Caco-2 (cell line): ENCODE results near the gene MSTN. TPM values are rescaled to one million over a fixed set of nuclear protein-coding genes. Genes with fewer than 3 reads are reported as not detected.

Experiments used
- BruUV-seq: library from RNA; stranded (reverse); fragments of 400-500 nt; replicated peaks from 2 replicates; lab custom pipeline; 2021; lab: Mats Ljungman, UMichigan
- CTCF ChIA-PET: fragments of 300-600 bp; sonication (Branson Sonifier 250); formaldehyde crosslinking; loops from one replicate; lab custom pipeline; 2022; ENCODE audit warnings: antibody characterized with exemption; lab: Charles Lee
- POLR2A ChIA-PET: fragments of 300-600 bp; sonication (Branson Sonifier 250); formaldehyde crosslinking; loops from one replicate; lab custom pipeline; 2022; ENCODE audit warnings: antibody characterized with exemption; lab: Charles Lee
- DNase-seq, 2 experiments: peaks; one replicate each; pipeline versions ENCODE4 v3.0.0 to v3.0.0-alpha.2; 2020 to 2022
- H3K27me3 ChIP-seq: replicated peaks from 2 replicates; pipeline ENCODE4 v1.6.0; 2011; ENCODE audit warnings: low read length; ENCODE audit not compliant: control insufficient read depth, insufficient read depth
- H3K36me3 ChIP-seq: 2 replicates; pipeline ENCODE4 v1.5.1; 2011; ENCODE audit warnings: low read length; ENCODE audit not compliant: control insufficient read depth, insufficient read depth
- H3K4me1 ChIP-seq: fragments of 250-450 bp; sonication (Bioruptor Pico); 2 replicates; pipeline ENCODE4 v1.5.1; 2020; ENCODE audit warnings: mild to moderate bottlenecking
- H3K4me3 ChIP-seq: 2 replicates; pipeline ENCODE4 v1.5.1; 2011; ENCODE audit warnings: low read depth, mild to moderate bottlenecking, control low read depth, low read length
- H3K9me3 ChIP-seq: fragments of 250-450 bp; sonication (Bioruptor Pico); 2 replicates; pipeline ENCODE4 v1.5.1; 2020; ENCODE audit warnings: mild to moderate bottlenecking, moderate library complexity
- H3K27ac Mint-ChIP-seq: one replicate; pipeline ENCODE4 v1.8.0; 2022; ENCODE audit warnings: mixed read lengths; ENCODE audit not compliant: unreplicated experiment
- H3K27me3 Mint-ChIP-seq: one replicate; pipeline ENCODE4 v1.8.0; 2022; ENCODE audit warnings: mixed read lengths; ENCODE audit not compliant: insufficient read depth, unreplicated experiment
- H3K36me3 Mint-ChIP-seq: one replicate; pipeline ENCODE4 v1.8.0; 2022; ENCODE audit warnings: mild to moderate bottlenecking, mixed read lengths; ENCODE audit not compliant: insufficient read depth, unreplicated experiment
- H3K4me1 Mint-ChIP-seq: one replicate; pipeline ENCODE4 v1.8.0; 2022; ENCODE audit warnings: low read depth, mixed read lengths; ENCODE audit not compliant: unreplicated experiment
- H3K4me3 Mint-ChIP-seq: one replicate; pipeline ENCODE4 v1.8.0; 2022; ENCODE audit warnings: mild to moderate bottlenecking, moderate library complexity, mixed read lengths; ENCODE audit not compliant: unreplicated experiment
- H3K9me3 Mint-ChIP-seq: one replicate; pipeline ENCODE4 v1.8.0; 2022; ENCODE audit warnings: mixed read lengths; ENCODE audit not compliant: unreplicated experiment
- CTCF ChIP-seq, 2 experiments: fragments of 200-600 bp in 1 of 2; IDR thresholded peaks; 1 replicate in 1 of 2; 2 replicates in 1 of 2; pipeline versions ENCODE4 v1.5.1 to v1.8.0; 2011 to 2022; ENCODE audit warnings: antibody characterized with exemption in 1 of 2, control low read depth in 1 of 2, inconsistent platforms in 1 of 2, low read depth in 1 of 2, low read length in 1 of 2, mild to moderate bottlenecking in 1 of 2, moderate library complexity in 1 of 2; ENCODE audit not compliant: insufficient read depth in 1 of 2, severe bottlenecking in 1 of 2, unreplicated experiment in 1 of 2
- intact Hi-C: fragments of 100-400 bp; cut with micrococcal nuclease; formaldehyde crosslinking; loops from one replicate; pipeline ENCODE4 v1.10.0; 2022; ENCODE audit not compliant: unreplicated experiment
- total RNA-seq: library from RNA; stranded (reverse); gene quantifications from 2 replicates; pipeline ENCODE4 v1.2.3, GENCODE V29; 2022

MSTN gene
- total RNA-seq, 1 experiment from 2014 or later: not detected

- no peaks in the 10 kb centered on the region for H3K27me3 ChIP-seq
- Mint-ChIP-seq H3K9me3 (peaks cover 9% of the 10 kb centered on the region), H3K27me3 (peaks cover 2% of the 10 kb centered on the region), H3K27ac (no peak overlapping the region), H3K4me1 (peaks cover 9% of the 10 kb centered on the region), H3K4me3 (no peak overlapping the region), H3K36me3 (no peaks in the 10 kb centered on the region)
- TF ChIP-seq CTCF (IDR thresholded peaks at IDR 0.05; ENCODE audit: insufficient read depth in 1 of 2, low read depth in 1 of 2, low read length in 1 of 2, severe bottlenecking in 1 of 2, unreplicated experiment in 1 of 2): no peak
- H3K9me3 ChIP-seq: 0 out of 2 replicates have a peak, but pooled peaks cover 3% of the 10 kb centered on the region
- no peaks in the 10 kb centered on the region for H3K36me3 ChIP-seq
- ChIA-PET CTCF (no interaction called here), POLR2A (no interaction called here)
- no TSS peak for BruUV-seq
- peaks cover 23% of the 10 kb centered on the region for H3K4me1 ChIP-seq
- no peak for DNase-seq
- no peak overlapping the region for H3K4me3 ChIP-seq
- intact Hi-C loops: no loop called here
These were observed 36.3 kb upstream of the MSTN start for GRCh38 chr2:190098851-190099250.

- CTCF ChIA-PET: no interaction called here
- POLR2A ChIA-PET: no interaction called here
- Histone ChIP-seq H3K36me3 (no peaks in the 10 kb centered on the region), H3K27me3 (no peaks in the 10 kb centered on the region), H3K9me3 (0 out of 2 replicates have a peak, but pooled peaks cover 3% of the 10 kb centered on the region), H3K4me3 (no peak overlapping the region), H3K4me1 (peaks cover 23% of the 10 kb centered on the region)
- intact Hi-C loops: no loop called here
- H3K9me3 Mint-ChIP-seq: peaks cover 9% of the 10 kb centered on the region
- H3K27ac Mint-ChIP-seq: no peak overlapping the region
- H3K4me3 Mint-ChIP-seq: no peak overlapping the region
- TF ChIP-seq CTCF (IDR thresholded peaks at IDR 0.05; ENCODE audit: insufficient read depth in 1 of 2, low read depth in 1 of 2, low read length in 1 of 2, severe bottlenecking in 1 of 2, unreplicated experiment in 1 of 2): no peak
- no TSS peak for BruUV-seq
- H3K4me1 Mint-ChIP-seq: peaks cover 9% of the 10 kb centered on the region
- no peak for DNase-seq
- no peaks in the 10 kb centered on the region for H3K36me3 Mint-ChIP-seq
- no peaks in the 10 kb centered on the region for H3K27me3 Mint-ChIP-seq
These were observed 34.6 kb upstream of the MSTN start for GRCh38 chr2:190097115-190097514.

GRCh38 chr2:190094316-190094871 lies 31.9 kb upstream of the MSTN start:
- Histone ChIP-seq H3K9me3 (no peaks in the 10 kb centered on the region), H3K27me3 (no peaks in the 10 kb centered on the region), H3K4me3 (no peak overlapping the region), H3K36me3 (no peaks in the 10 kb centered on the region), H3K4me1 (0 out of 2 replicates have a peak, but pooled peaks cover 6% of the 10 kb centered on the region)
- ChIA-PET CTCF (no interaction called here), POLR2A (no interaction called here)
- H3K9me3 Mint-ChIP-seq: peaks cover 9% of the 10 kb centered on the region
- H3K4me1 Mint-ChIP-seq: no peaks in the 10 kb centered on the region
- intact Hi-C loops: no loop called here
- no peak for DNase-seq
- BruUV-seq: no TSS peak
- H3K36me3 Mint-ChIP-seq: no peaks in the 10 kb centered on the region
- H3K27ac Mint-ChIP-seq: no peak overlapping the region
- H3K27me3 Mint-ChIP-seq: no peaks in the 10 kb centered on the region
- TF ChIP-seq CTCF (IDR thresholded peaks at IDR 0.05; ENCODE audit: insufficient read depth in 1 of 2, low read depth in 1 of 2, low read length in 1 of 2, severe bottlenecking in 1 of 2, unreplicated experiment in 1 of 2): no peak
- no peak overlapping the region for H3K4me3 Mint-ChIP-seq
